Activated naive CD4-positive, alpha-beta T cell treated with anti-CD3 and anti-CD28 coated beads for 36 hours (primary cell): ENCODE results near the gene SGK2. TPM values are rescaled to one million over a fixed set of nuclear protein-coding genes. Genes with fewer than 3 reads are reported as not detected.

Experiments
- CTCF ChIA-PET: fragments of 350-600 bp; sonication (Branson Sonifier 250); formaldehyde crosslinking; loops from one replicate; lab custom pipeline; 2021; ENCODE audit warnings: antibody characterized with exemption; lab: Charles Lee
- DNase-seq: peaks from one replicate; pipeline ENCODE4 v3.0.0-alpha.2; 2020
- H3K27ac Mint-ChIP-seq: one replicate; pipeline ENCODE4 v1.8.0; 2021; ENCODE audit warnings: mild to moderate bottlenecking, mixed read lengths
- H3K27me3 Mint-ChIP-seq: one replicate; pipeline ENCODE4 v1.8.0; 2021; ENCODE audit warnings: low read depth, mixed read lengths
- H3K36me3 Mint-ChIP-seq: one replicate; pipeline ENCODE4 v1.8.0; 2021; ENCODE audit warnings: low read depth, mixed read lengths
- H3K4me1 Mint-ChIP-seq: one replicate; pipeline ENCODE4 v1.8.0; 2021; ENCODE audit warnings: low read depth, mixed read lengths
- H3K4me3 Mint-ChIP-seq: one replicate; pipeline ENCODE4 v1.8.0; 2021; ENCODE audit warnings: mild to moderate bottlenecking, moderate library complexity, mixed read lengths
- H3K9me3 Mint-ChIP-seq: one replicate; pipeline ENCODE4 v1.8.0; 2021; ENCODE audit warnings: mixed read lengths
- intact Hi-C: fragments of 100-400 bp; cut with micrococcal nuclease; formaldehyde crosslinking; loops from one replicate; pipeline ENCODE4 v1.15.1; 2023
- total RNA-seq, 2 experiments: library from RNA; stranded (reverse); gene quantifications; one replicate each; pipeline ENCODE4 v1.2.3, GENCODE V29; 2021

The SGK2 gene
- total RNA-seq, 2 experiments from 2014 or later: 0.27 to 0.60 TPM

DNA sequence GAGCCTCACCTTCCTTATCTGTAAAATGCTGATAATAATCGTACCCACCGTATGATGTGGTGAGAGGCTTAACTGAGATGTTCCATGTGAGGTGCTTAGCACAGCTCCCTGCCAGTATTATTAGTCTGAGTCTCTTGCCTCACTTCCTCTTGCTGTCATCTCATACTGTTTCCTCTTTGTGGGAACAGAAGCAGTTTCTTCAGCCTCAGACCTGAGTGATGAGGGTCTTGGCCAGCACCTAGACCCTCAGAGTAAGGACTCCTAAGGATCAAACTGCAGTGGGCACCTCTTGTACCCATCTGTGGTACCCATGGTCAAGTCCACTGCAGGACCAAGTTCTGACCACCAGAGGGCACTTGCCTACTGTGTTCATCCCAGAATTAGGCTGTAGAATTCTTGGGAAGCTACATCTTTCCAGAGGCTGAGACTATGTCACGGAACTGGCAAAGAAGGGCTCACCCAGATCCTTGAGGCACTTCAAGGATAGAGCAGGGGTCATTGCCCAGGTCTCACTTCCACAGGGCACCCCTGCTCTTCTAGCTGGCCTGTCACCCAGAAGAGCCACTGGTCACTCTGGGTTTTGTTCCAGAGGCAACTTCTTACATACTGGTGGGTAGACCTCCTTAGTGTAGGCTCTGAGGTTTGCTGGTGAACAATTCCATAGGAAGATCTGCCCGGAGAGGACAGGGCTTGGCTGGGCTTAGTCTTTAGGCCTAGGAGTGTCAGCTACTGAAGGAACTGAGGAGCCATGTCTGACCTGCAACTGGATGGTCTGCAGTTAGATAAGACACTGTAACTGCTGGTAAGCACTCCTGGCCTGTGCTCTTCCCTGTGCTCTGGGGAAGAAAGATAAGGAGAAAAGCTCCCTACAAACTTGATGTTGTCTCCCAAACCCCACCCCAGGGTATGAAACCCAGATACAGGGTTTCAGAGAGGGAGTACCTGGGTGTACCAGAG, 20.6 kb upstream of the SGK2 start:
- no peaks in the 10 kb centered on the region for H3K36me3 Mint-ChIP-seq
- intact Hi-C loops: loop anchor here (1.0 kb wide), 2 partner anchors 154 to 542 kb away; no protein-coding TSS in a partner anchor
- DNase-seq: peak; percentile 71
- no peaks in the 10 kb centered on the region for H3K4me1 Mint-ChIP-seq
- CTCF ChIA-PET: interaction anchor here (0.7 to 4.0 kb wide), 26 partner anchors 8 to 583 kb away, joined by 3 to 24 read pairs (median 4); partner anchors contain the start of gene SGK2
- H3K9me3 Mint-ChIP-seq: no peaks in the 10 kb centered on the region
- no peak overlapping the region for H3K27ac Mint-ChIP-seq
- H3K4me3 Mint-ChIP-seq: no peak overlapping the region
- H3K27me3 Mint-ChIP-seq: no peaks in the 10 kb centered on the region

- Mint-ChIP-seq H3K4me1 (no peaks in the 10 kb centered on the region), H3K4me3 (no peak overlapping the region), H3K27ac (no peak overlapping the region), H3K27me3 (no peaks in the 10 kb centered on the region), H3K36me3 (no peaks in the 10 kb centered on the region), H3K9me3 (no peaks in the 10 kb centered on the region)
- CTCF ChIA-PET: interaction anchor here (0.7 to 4.0 kb wide), 18 partner anchors 9 to 582 kb away, joined by 3 to 24 read pairs (median 4); no protein-coding TSS in a partner anchor
- intact Hi-C loops: loop anchor here (1.0 kb wide), 2 partner anchors 153 to 541 kb away; no protein-coding TSS in a partner anchor
- DNase-seq: no peak
Observed at GRCh38 chr20:43538878-43539700, 19.7 kb upstream of the SGK2 start.

- Mint-ChIP-seq H3K9me3 (no peaks in the 10 kb centered on the region), H3K36me3 (no peaks in the 10 kb centered on the region)
- CTCF ChIA-PET: interaction anchor here (1.6 to 4.0 kb wide), 3 partner anchors 152 to 581 kb away, joined by 3 to 24 read pairs (median 5); no protein-coding TSS in a partner anchor
Observed at GRCh38 chr20:43539975-43540672, 18.7 kb upstream of the SGK2 start.

DNA sequence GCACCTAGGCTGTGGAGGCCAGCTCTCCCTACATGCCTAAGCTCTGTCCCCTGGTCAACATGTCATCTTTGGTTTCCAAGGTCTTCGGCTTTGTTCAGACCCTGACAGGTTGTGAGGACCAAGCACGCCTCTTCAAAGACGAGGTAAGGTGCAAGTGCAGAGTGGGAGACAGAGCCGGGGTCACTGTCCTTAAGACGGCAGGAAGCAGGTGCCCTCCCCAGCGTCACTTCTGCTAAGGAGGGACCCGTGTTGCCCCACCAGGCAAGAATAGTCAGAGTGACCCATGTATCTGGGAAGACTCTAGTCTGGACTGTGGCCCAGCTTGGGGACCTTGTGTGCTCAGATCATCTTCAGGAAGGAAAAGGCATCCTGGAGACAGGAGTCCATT, 18.2 kb upstream of the SGK2 start:
- Mint-ChIP-seq H3K4me3 (no peak overlapping the region), H3K36me3 (no peaks in the 10 kb centered on the region), H3K27ac (no peak overlapping the region), H3K27me3 (no peaks in the 10 kb centered on the region), H3K9me3 (no peaks in the 10 kb centered on the region), H3K4me1 (no peaks in the 10 kb centered on the region)
- no peak for DNase-seq
- intact Hi-C loops: no loop called here
- CTCF ChIA-PET: interaction anchor here (0.7 kb wide), 1 partner anchor 386 kb away, joined by 3 read pairs; no protein-coding TSS in a partner anchor

More at GRCh38 chr20:43539975-43540672, 18.7 kb upstream of the SGK2 start:
- intact Hi-C loops: no loop called here
- Mint-ChIP-seq H3K4me3 (no peak overlapping the region), H3K27ac (no peak overlapping the region), H3K4me1 (no peaks in the 10 kb centered on the region), H3K27me3 (no peaks in the 10 kb centered on the region)
- DNase-seq: no peak

DNA sequence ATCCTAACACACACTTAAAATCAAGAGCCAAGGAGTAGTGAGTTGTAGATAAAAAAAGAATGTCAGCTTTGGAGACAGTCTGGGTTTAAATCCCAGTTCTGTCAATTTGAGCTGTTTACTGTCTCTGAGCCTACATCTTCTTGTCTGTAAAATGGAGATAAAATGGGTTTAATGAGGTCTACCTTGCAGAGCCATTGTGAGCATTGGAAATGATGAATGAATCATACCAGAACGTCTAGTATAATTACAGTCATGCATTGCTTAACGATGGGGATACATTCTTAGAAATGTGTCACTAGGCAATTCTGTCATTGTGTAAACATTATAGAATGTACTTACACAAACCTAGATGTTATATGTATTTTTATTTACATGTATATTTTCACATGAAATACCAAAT, 17.6 kb upstream of the SGK2 start:
- Mint-ChIP-seq H3K4me1 (no peaks in the 10 kb centered on the region), H3K36me3 (no peaks in the 10 kb centered on the region), H3K4me3 (no peak overlapping the region), H3K27me3 (no peaks in the 10 kb centered on the region), H3K27ac (no peak overlapping the region), H3K9me3 (no peaks in the 10 kb centered on the region)
- no peak for DNase-seq
- CTCF ChIA-PET: interaction anchor here (0.7 kb wide), 1 partner anchor 386 kb away, joined by 3 read pairs; no protein-coding TSS in a partner anchor
- intact Hi-C loops: no loop called here

DNA sequence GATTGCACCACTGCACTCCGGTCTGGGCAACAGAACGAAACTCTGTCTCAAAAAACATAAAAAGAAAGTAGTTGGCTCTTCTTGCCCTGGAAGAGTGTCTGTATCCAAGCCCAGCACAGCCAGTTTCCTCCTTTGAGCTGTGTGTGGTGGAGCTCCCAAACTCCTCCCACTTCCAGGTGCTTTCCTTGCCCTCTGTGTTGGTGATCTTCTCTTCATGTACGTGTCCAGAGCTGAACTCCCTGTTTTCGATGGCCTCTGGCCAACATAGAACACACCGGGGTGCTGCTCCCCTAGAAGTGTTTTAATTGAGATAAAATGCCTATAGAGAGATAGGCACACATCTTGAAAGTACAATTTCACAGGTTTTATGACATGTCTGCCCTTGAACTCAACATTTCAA, 16.7 kb upstream of the SGK2 start:
- no peak for DNase-seq
- Mint-ChIP-seq H3K27me3 (no peaks in the 10 kb centered on the region), H3K9me3 (no peaks in the 10 kb centered on the region), H3K4me3 (no peak overlapping the region), H3K27ac (no peak overlapping the region), H3K36me3 (peaks cover 2% of the 10 kb centered on the region), H3K4me1 (no peaks in the 10 kb centered on the region)
- CTCF ChIA-PET: no interaction called here
- intact Hi-C loops: no loop called here

DNA sequence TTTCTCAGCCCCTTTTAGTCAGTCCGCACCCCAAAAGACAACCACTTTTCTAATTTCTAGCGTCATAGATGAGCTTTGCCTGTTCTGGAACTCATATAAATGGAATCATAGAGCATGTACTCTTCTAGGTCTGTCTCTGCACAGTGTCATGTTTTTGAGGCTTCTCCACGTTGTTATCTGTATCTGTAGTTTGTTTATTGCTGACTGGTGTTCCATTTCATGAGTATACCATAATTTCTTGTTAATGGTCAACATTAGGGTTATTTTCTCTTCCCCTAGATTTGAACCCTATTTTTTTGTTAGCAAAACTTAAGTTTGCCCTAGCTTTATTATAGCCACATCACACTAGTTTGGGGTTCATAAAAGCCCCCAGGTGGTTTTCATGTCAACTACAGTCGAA, 16.2 kb upstream of the SGK2 start:
- no peak overlapping the region for H3K27ac Mint-ChIP-seq
- intact Hi-C loops: no loop called here
- H3K4me1 Mint-ChIP-seq: no peaks in the 10 kb centered on the region

DNA sequence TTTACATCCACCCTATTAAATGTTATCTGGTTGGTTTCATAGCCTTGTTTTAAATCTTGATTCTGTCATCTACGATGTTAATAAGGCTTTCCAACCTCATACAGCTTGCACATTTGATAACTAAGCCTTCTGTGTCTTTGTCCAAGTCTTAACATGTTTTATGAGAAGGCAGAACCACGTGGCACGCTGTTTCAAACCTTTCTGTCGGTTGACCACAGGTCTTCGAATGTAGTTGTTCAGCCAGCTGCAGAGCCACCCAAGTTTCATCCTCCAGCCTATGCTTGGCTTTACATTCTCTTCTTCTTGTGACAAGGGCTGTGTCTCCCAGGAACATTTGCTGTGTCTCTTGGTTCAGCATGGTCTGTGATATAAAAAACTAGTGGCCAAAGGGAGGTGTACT, 15.7 kb upstream of the SGK2 start:
- H3K9me3 Mint-ChIP-seq: peaks cover 4% of the 10 kb centered on the region
- intact Hi-C loops: no loop called here

More for the DNA sequence above, 16.2 kb upstream of the SGK2 start:
- peaks cover 4% of the 10 kb centered on the region for H3K9me3 Mint-ChIP-seq
- H3K27me3 Mint-ChIP-seq: no peaks in the 10 kb centered on the region
- H3K4me3 Mint-ChIP-seq: no peak overlapping the region
- H3K36me3 Mint-ChIP-seq: peaks cover 5% of the 10 kb centered on the region
- CTCF ChIA-PET: no interaction called here
- DNase-seq: no peak

GRCh38 chr20:43544501-43544900, 14.3 kb upstream of the SGK2 start:
- no peaks in the 10 kb centered on the region for H3K27me3 Mint-ChIP-seq
- H3K36me3 Mint-ChIP-seq: peaks cover 5% of the 10 kb centered on the region
- no peak overlapping the region for H3K4me3 Mint-ChIP-seq
- DNase-seq: no peak
- no peaks in the 10 kb centered on the region for H3K4me1 Mint-ChIP-seq
- H3K27ac Mint-ChIP-seq: no peak overlapping the region
- H3K9me3 Mint-ChIP-seq: peaks cover 4% of the 10 kb centered on the region
- intact Hi-C loops: no loop called here
- CTCF ChIA-PET: no interaction called here

More for the DNA sequence above, 15.7 kb upstream of the SGK2 start:
- H3K4me1 Mint-ChIP-seq: no peaks in the 10 kb centered on the region
- no peaks in the 10 kb centered on the region for H3K27me3 Mint-ChIP-seq
- H3K4me3 Mint-ChIP-seq: no peak overlapping the region
- H3K27ac Mint-ChIP-seq: no peak overlapping the region
- CTCF ChIA-PET: no interaction called here
- DNase-seq: no peak
- H3K36me3 Mint-ChIP-seq: peaks cover 5% of the 10 kb centered on the region

DNA sequence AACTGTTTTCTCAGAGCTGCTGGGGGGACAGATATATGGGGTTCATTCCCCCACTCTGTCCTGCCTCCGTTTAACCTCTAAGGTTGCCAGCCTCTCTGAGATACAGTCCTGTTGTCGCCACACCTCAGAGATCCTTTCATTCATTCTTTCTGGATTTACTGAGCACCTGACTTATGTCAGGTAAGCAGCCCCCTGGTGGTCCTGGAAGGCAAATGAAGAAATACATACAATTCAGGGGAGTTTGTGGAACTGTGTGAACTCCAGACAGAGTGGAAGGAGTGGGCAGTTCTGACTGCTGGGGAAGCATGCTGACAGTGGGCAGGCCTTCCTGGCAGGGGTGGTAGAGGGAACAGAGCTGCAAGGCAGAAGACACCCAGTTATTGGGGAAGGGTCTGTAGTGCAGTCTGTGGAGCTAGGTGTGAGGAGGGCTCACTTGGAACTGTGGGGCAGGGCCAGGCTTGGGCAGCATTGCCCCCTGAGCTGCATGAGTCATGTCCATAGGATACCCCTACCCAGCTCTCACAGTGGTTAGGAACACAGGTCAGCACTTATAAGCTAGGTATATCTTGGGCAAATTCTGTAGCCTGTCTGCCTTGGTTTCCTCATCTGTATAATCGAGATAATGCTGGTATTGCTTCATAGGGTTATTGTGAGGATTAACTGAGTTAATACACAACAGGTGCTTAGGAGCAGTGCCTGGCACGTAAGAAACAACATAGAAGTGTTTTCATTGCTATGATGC, 12.8 kb upstream of the SGK2 start:
- Mint-ChIP-seq H3K36me3 (peaks cover 5% of the 10 kb centered on the region), H3K4me1 (no peaks in the 10 kb centered on the region), H3K27me3 (no peaks in the 10 kb centered on the region), H3K9me3 (peaks cover 4% of the 10 kb centered on the region), H3K4me3 (no peak overlapping the region), H3K27ac (no peak overlapping the region)
- CTCF ChIA-PET: interaction anchor here (1.0 kb wide), 2 partner anchors 8 to 15 kb away, joined by 3 read pairs; no protein-coding TSS in a partner anchor
- intact Hi-C loops: no loop called here
- no peak for DNase-seq

- Mint-ChIP-seq H3K27me3 (no peaks in the 10 kb centered on the region), H3K4me1 (no peaks in the 10 kb centered on the region), H3K36me3 (peaks cover 5% of the 10 kb centered on the region), H3K27ac (no peak overlapping the region), H3K4me3 (no peak overlapping the region), H3K9me3 (peaks cover 4% of the 10 kb centered on the region)
- CTCF ChIA-PET: interaction anchor here (1.3 kb wide), 1 partner anchor 10 kb away, joined by 3 read pairs; no protein-coding TSS in a partner anchor
- DNase-seq: no peak
- intact Hi-C loops: no loop called here
Observed at GRCh38 chr20:43548273-43548880, 10.4 kb upstream of the SGK2 start.
